Panc1 (cell line): ENCODE results near the gene DACH1.

Experiments
- TF ChIP-seq, protein P1 (sequence below): fragments of 450-650 bp; IDR thresholded peaks from 2 replicates; pipeline ENCODE4 v1.5.1; 2017; ENCODE audit warnings: mild to moderate bottlenecking
- TF ChIP-seq, protein P2 (sequence below), 2 experiments: IDR thresholded peaks; 2 replicates each; pipeline ENCODE4 v1.6.1; 2011 to 2012; ENCODE audit warnings: low read depth in 2 of 2, control low read depth in 1 of 2, low read length in 1 of 2, mild to moderate bottlenecking in 1 of 2, moderate library complexity in 1 of 2; ENCODE audit not compliant: insufficient read depth in 1 of 2

DNA sequence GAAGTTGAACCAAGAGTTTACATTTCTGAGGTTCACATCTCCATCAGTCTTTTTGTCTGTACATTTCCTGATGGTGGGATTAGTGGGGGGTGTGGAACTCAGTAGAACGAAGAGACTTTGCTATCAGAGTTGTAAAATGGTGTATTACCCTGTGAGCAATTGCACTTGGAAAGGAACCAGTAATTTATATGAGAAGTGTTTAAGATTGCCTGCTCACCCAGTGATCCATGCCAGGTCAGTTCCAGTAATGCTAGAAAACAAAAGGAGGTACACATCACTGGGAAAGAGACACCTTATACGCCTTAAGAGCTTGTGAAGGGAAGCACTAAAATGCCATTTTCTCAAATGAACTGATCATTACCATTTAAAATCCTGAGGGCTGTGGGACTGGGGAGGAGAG lies 7.5 kb upstream of the DACH1 start:
- TF ChIP-seq, protein P1, sequence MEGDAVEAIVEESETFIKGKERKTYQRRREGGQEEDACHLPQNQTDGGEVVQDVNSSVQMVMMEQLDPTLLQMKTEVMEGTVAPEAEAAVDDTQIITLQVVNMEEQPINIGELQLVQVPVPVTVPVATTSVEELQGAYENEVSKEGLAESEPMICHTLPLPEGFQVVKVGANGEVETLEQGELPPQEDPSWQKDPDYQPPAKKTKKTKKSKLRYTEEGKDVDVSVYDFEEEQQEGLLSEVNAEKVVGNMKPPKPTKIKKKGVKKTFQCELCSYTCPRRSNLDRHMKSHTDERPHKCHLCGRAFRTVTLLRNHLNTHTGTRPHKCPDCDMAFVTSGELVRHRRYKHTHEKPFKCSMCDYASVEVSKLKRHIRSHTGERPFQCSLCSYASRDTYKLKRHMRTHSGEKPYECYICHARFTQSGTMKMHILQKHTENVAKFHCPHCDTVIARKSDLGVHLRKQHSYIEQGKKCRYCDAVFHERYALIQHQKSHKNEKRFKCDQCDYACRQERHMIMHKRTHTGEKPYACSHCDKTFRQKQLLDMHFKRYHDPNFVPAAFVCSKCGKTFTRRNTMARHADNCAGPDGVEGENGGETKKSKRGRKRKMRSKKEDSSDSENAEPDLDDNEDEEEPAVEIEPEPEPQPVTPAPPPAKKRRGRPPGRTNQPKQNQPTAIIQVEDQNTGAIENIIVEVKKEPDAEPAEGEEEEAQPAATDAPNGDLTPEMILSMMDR, result no peak
- TF ChIP-seq, protein P2, sequence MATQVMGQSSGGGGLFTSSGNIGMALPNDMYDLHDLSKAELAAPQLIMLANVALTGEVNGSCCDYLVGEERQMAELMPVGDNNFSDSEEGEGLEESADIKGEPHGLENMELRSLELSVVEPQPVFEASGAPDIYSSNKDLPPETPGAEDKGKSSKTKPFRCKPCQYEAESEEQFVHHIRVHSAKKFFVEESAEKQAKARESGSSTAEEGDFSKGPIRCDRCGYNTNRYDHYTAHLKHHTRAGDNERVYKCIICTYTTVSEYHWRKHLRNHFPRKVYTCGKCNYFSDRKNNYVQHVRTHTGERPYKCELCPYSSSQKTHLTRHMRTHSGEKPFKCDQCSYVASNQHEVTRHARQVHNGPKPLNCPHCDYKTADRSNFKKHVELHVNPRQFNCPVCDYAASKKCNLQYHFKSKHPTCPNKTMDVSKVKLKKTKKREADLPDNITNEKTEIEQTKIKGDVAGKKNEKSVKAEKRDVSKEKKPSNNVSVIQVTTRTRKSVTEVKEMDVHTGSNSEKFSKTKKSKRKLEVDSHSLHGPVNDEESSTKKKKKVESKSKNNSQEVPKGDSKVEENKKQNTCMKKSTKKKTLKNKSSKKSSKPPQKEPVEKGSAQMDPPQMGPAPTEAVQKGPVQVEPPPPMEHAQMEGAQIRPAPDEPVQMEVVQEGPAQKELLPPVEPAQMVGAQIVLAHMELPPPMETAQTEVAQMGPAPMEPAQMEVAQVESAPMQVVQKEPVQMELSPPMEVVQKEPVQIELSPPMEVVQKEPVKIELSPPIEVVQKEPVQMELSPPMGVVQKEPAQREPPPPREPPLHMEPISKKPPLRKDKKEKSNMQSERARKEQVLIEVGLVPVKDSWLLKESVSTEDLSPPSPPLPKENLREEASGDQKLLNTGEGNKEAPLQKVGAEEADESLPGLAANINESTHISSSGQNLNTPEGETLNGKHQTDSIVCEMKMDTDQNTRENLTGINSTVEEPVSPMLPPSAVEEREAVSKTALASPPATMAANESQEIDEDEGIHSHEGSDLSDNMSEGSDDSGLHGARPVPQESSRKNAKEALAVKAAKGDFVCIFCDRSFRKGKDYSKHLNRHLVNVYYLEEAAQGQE (IDR thresholded peaks at IDR 0.05; ENCODE audit: insufficient read depth in 1 of 2, low read depth in 2 of 2, low read length in 1 of 2), result no peak
